Measurements from ENCODE around the gene EML4. TPM values are rescaled to one million over a fixed set of nuclear protein-coding genes. Genes with fewer than 3 reads are reported as not detected.

EML4 gene
- total RNA-seq, 1 experiment from 2014 or later = 52.0 TPM

GRCh38 chr2:42317486-42317885 is 148.3 kb downstream of the EML4 start:
- H3K4me2 ChIP-seq = no peak overlapping the region
- ChIA-PET POLR2A (ENCODE audit: unreplicated experiment) (no interaction called here), CTCF (no interaction called here)
- H4K20me1 ChIP-seq (ENCODE audit: insufficient read depth) = no peaks in the 10 kb centered on the region
- peaks cover 31% of the 10 kb centered on the region for H3K36me3 ChIP-seq (ENCODE audit: low read depth)
- no peaks in the 10 kb centered on the region for H3K9me3 ChIP-seq (ENCODE audit: insufficient read depth, low read depth)
- H3K27me3 ChIP-seq (ENCODE audit: insufficient read depth, low read depth) = no peaks in the 10 kb centered on the region
- peaks cover 14% of the 10 kb centered on the region for H3K4me1 ChIP-seq (replicated peaks; ENCODE audit: insufficient read depth)
- no peak for TF ChIP-seq EZH2 (IDR thresholded peaks at IDR 0.05; ENCODE audit: low read depth)
- TF ChIP-seq CTCF (conservative IDR thresholded peaks at IDR 0.05) = no peak
- BruUV-seq (replicated peaks) = no TSS peak
- no peaks in the 10 kb centered on the region for H3K9me2 ChIP-seq (ENCODE audit: insufficient read depth)
- DNase-seq = no peak
- H3F3A ChIP-seq (ENCODE audit: insufficient read depth, low read depth) = peaks cover 17% of the 10 kb centered on the region
- no peak overlapping the region for H2AFZ ChIP-seq
- H3K79me2 ChIP-seq (ENCODE audit: low read depth) = no peaks in the 10 kb centered on the region
- intact Hi-C loops (cut with micrococcal nuclease; ENCODE audit: unreplicated experiment) = no loop called here
- no peak overlapping the region for H3K4me3 ChIP-seq
- H3K27ac ChIP-seq = no peak overlapping the region

DNA sequence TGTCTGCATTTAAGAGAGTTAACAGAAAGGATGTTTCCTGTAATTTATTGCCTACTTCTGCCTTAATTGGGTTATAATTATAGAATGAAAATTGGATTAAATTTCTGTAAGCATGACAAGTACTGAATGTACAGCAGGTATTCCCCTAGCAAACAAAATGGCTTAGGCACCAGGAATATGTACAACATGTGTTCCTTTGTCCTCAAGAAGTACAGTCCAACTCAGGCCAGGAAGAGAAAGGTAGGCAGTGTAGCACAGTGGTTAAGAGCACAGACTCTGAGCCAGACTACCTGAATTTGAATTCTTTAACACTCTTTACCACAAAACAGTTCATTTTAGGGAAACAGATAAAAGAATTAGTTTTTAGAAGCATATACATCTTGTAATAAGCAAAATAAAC is 148.8 kb downstream of the EML4 start:
- TF ChIP-seq EZH2 (IDR thresholded peaks at IDR 0.05; ENCODE audit: low read depth) (no peak), CTCF (conservative IDR thresholded peaks at IDR 0.05) (no peak)

DNA sequence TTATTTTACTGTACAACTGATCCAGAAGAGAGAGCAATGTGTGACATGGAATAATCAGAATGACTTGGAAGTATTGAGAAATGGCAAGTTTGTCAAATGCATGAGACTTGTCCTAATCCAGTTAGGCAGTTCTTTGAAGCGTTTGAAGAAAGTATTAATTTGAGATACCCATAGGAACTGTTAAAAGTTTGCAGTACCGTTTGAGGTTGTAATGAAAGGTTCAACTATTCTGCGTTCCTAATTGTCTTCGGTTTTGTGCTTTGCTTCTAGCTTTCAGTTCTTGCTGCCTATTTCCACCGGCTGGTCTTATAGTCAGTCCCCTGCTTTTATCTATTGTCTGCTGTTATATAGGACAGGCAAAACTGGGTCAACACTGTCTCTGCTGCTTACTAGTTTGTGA is 150.1 kb downstream of the EML4 start:
- no peak overlapping the region for H3K4me2 ChIP-seq
- H4K20me1 ChIP-seq (ENCODE audit: insufficient read depth) = no peaks in the 10 kb centered on the region
- H3K9me3 ChIP-seq (ENCODE audit: insufficient read depth, low read depth) = no peaks in the 10 kb centered on the region
- ChIA-PET POLR2A (ENCODE audit: unreplicated experiment) (no interaction called here), CTCF (no interaction called here)
- H2AFZ ChIP-seq = no peak overlapping the region
- H3K9me2 ChIP-seq (ENCODE audit: insufficient read depth) = no peaks in the 10 kb centered on the region
- no TSS peak for BruUV-seq (replicated peaks)
- DNase-seq = no peak
- TF ChIP-seq EZH2 (IDR thresholded peaks at IDR 0.05; ENCODE audit: low read depth) (no peak), CTCF (conservative IDR thresholded peaks at IDR 0.05) (no peak)
- peaks cover 13% of the 10 kb centered on the region for H3K4me1 ChIP-seq (replicated peaks; ENCODE audit: insufficient read depth)
- H3K27me3 ChIP-seq (ENCODE audit: insufficient read depth, low read depth) = no peaks in the 10 kb centered on the region
- no peak overlapping the region for H3K27ac ChIP-seq
- intact Hi-C loops (cut with micrococcal nuclease; ENCODE audit: unreplicated experiment) = no loop called here
- no peaks in the 10 kb centered on the region for H3K79me2 ChIP-seq (ENCODE audit: low read depth)
- H3K36me3 ChIP-seq (ENCODE audit: low read depth) = peaks cover 31% of the 10 kb centered on the region
- H3F3A ChIP-seq (ENCODE audit: insufficient read depth, low read depth) = peaks cover 14% of the 10 kb centered on the region
- H3K4me3 ChIP-seq = no peak overlapping the region

More for the DNA sequence above, 148.8 kb downstream of the EML4 start:
- intact Hi-C loops (cut with micrococcal nuclease; ENCODE audit: unreplicated experiment) = no loop called here
- Histone ChIP-seq H3K4me1 (replicated peaks; ENCODE audit: insufficient read depth) (peaks cover 13% of the 10 kb centered on the region), H3K27ac (no peak overlapping the region), H2AFZ (no peak overlapping the region), H3K79me2 (ENCODE audit: low read depth) (no peaks in the 10 kb centered on the region), H3K9me2 (ENCODE audit: insufficient read depth) (no peaks in the 10 kb centered on the region), H3K4me3 (no peak overlapping the region), H3K27me3 (ENCODE audit: insufficient read depth, low read depth) (no peaks in the 10 kb centered on the region), H4K20me1 (ENCODE audit: insufficient read depth) (no peaks in the 10 kb centered on the region), H3K4me2 (no peak overlapping the region), H3K36me3 (ENCODE audit: low read depth) (peaks cover 31% of the 10 kb centered on the region), H3K9me3 (ENCODE audit: insufficient read depth, low read depth) (no peaks in the 10 kb centered on the region), H3F3A (ENCODE audit: insufficient read depth, low read depth) (peaks cover 17% of the 10 kb centered on the region)
- DNase-seq = no peak
- ChIA-PET CTCF (no interaction called here), POLR2A (ENCODE audit: unreplicated experiment) (no interaction called here)
- BruUV-seq (replicated peaks) = no TSS peak
